Spleen (tissue), 11 donors: Measurements from ENCODE around the gene HACD4. TPM values are rescaled to one million over a fixed set of nuclear protein-coding genes. Genes with fewer than 3 reads are reported as not detected.
A peak's percentile ranks its signal among the peaks of the same experiment; 100 is the strongest.

Experiments used
- DNase-seq: peaks from one replicate; pipeline ENCODE4 v3.0.0-alpha.2; 2020
- H3K27ac ChIP-seq, 8 donors: fragments of 200-600 bp; sonication (generic) in 7 of 8; 1 replicate in 4 of 8; 2 replicates in 4 of 8; pipeline versions ENCODE4 v1.5.0 to v1.8.0; 2016 to 2021; ENCODE audit warnings: inconsistent platforms in 4 of 8, mild to moderate bottlenecking in 4 of 8, moderate library complexity in 1 of 8
- H3K27me3 ChIP-seq, 7 donors: fragments of 200-600 bp; sonication (generic) in 6 of 7; replicated peaks in 1 of 7; 1 replicate in 4 of 7; 2 replicates in 3 of 7; pipeline versions ENCODE4 v1.5.0 to v1.8.0; 2016 to 2021; ENCODE audit warnings: inconsistent platforms in 3 of 7, mild to moderate bottlenecking in 1 of 7
- H3K36me3 ChIP-seq, 6 donors: fragments of 200-600 bp; sonication (generic) in 5 of 6; 1 replicate in 4 of 6; 2 replicates in 2 of 6; pipeline versions ENCODE4 v1.5.0 to v1.8.0; 2016 to 2021; ENCODE audit warnings: inconsistent platforms in 2 of 6
- H3K4me1 ChIP-seq, 6 donors: fragments of 200-600 bp; sonication (generic) in 5 of 6; 1 replicate in 3 of 6; 2 replicates in 3 of 6; pipeline versions ENCODE4 v1.5.0 to v1.8.0; 2016 to 2021; ENCODE audit warnings: inconsistent platforms in 3 of 6
- H3K4me3 ChIP-seq, 8 donors: fragments of 200-600 bp; sonication (generic) in 7 of 8; 1 replicate in 4 of 8; 2 replicates in 4 of 8; pipeline versions ENCODE4 v1.5.0 to v1.8.0; 2016 to 2021; ENCODE audit warnings: inconsistent platforms in 4 of 8, mild to moderate bottlenecking in 4 of 8, moderate library complexity in 2 of 8
- H3K9me3 ChIP-seq, 8 donors: fragments of 200-600 bp; sonication (generic) in 7 of 8; 1 replicate in 4 of 8; 2 replicates in 4 of 8; pipeline versions ENCODE4 v1.5.0 to v1.8.0; 2016 to 2021; ENCODE audit warnings: inconsistent platforms in 4 of 8
- CTCF ChIP-seq, 11 experiments: fragments of 200-600 bp in 7 of 11; fragments of 450-650 bp in 4 of 11; sonication (generic) in 4 of 11; IDR thresholded peaks in 8 of 11; conservative IDR thresholded peaks in 3 of 11; 1 replicate in 7 of 11; 2 replicates in 4 of 11; pipeline versions ENCODE4 v1.4.0 to v1.8.0; 2016 to 2021; ENCODE audit warnings: antibody characterized with exemption in 11 of 11, inconsistent platforms in 4 of 11, mild to moderate bottlenecking in 1 of 11
- POLR2A ChIP-seq, 3 donors: fragments of 450-650 bp; IDR thresholded peaks; one replicate each; pipeline ENCODE4 v1.5.1; 2017; ENCODE audit warnings: antibody characterized with exemption in 3 of 3, mild to moderate bottlenecking in 1 of 3
- POLR2AphosphoS5 ChIP-seq, 3 donors: sonication (generic); formaldehyde crosslinking; IDR thresholded peaks; one replicate each; pipeline ENCODE4 v1.5.1; 2017; ENCODE audit warnings: antibody characterized with exemption in 3 of 3
- WGBS, 5 donors: extraction: QIAGEN DNeasy Blood & Tissue Kit in 3 of 5; methylation state at CpG; one replicate each; pipeline versions ENCODE4 v1.1.5 to v1.1.7; 2013 to 2018; 5-methylcytosine and 5-hydroxymethylcytosine counted together
- intact Hi-C: fragments of 100-400 bp; cut with DNase I; formaldehyde crosslinking; loops from one replicate; pipeline ENCODE4 v1.15.0; 2023; ENCODE audit warnings: low total_unique reads
- polyA plus RNA-seq, 3 donors: library from polyadenylated mRNA; stranded (reverse); fragments of 200-250 nt; gene quantifications; one replicate each; pipeline ENCODE4 v1.2.1, GENCODE V29; 2013
- total RNA-seq, 7 donors: library from RNA; depleted of rRNA in 3 of 7; stranded (reverse); fragments of >200 nt in 3 of 7; fragmentation: NEBNext Ultra II Directional in 4 of 7; extraction: Animal tissue kit (Norgen Biotek cat#: 25700) in 4 of 7; gene quantifications; one replicate each; pipeline versions ENCODE4 v1.1.0 to v1.2.1, GENCODE V29; 2016 to 2021
- donor health status: healthy with polysubstance abuse.
- donor health status: DM: no; HTN: no; CAD: no; lungs with moderate emphysema.
- donor health status: DM: no; HTN: no; CAD: no.
- donor health status: Bipolar disorder and iron deficiency.
- donor health status: healthy.
- donor health status: DM: no; HTN: no; CAD: no.
- donor health status: DM: yes; HTN: yes; CAD: no.

The HACD4 gene
- total and polyA plus RNA-seq, 10 donors = 1.6 to 18.0 (median 7.0) TPM

GRCh38 chr9:21077781-21078180, 46.3 kb upstream of the HACD4 start, which contains the start of gene IFNB1:
Gene IFNB1, minus strand, starts transcription at chr9:21077942. Its CDS starts 73 bp downstream, at chr9:21077869.
- TF ChIP-seq CTCF (IDR thresholded peaks at IDR 0.05 in 8 of 11, conservative IDR thresholded peaks at IDR 0.05 in 3 of 11) (no peak), POLR2A (IDR thresholded peaks at IDR 0.05) (no peak), POLR2AphosphoS5 (IDR thresholded peaks at IDR 0.05) (no peak)
- no peak within 1 kb of the TSS for H3K4me3 ChIP-seq
- H3K36me3 ChIP-seq = no peaks in the 10 kb centered on the region
- H3K9me3 ChIP-seq = no peaks in the 10 kb centered on the region
- DNase-seq = no peak
- 81 to 95% (median 83%) methylated on average over 3 of the region's 3 CpGs for WGBS, 5 donors
- H3K4me1 ChIP-seq = peaks cover 0 to 11% (median 4%) of the 10 kb centered on the region in 6 donors
- no peak within 1 kb of the TSS for H3K27ac ChIP-seq
- peaks cover 0 to 5% (median 0%) of the 10 kb centered on the region in 7 donors for H3K27me3 ChIP-seq
- intact Hi-C loops = no loop called here

- intact Hi-C loops = no loop called here
- Histone ChIP-seq H3K4me1 (peaks cover 0 to under 1% (median 0%) of the 10 kb centered on the region in 6 donors), H3K9me3 (no peaks in the 10 kb centered on the region), H3K36me3 (no peaks in the 10 kb centered on the region), H3K27me3 (peaks cover 0 to 5% (median 0%) of the 10 kb centered on the region in 7 donors), H3K27ac (no peak overlapping the region), H3K4me3 (no peak overlapping the region)
- TF ChIP-seq POLR2AphosphoS5 (IDR thresholded peaks at IDR 0.05) (no peak), POLR2A (IDR thresholded peaks at IDR 0.05) (no peak), CTCF (IDR thresholded peaks at IDR 0.05 in 8 of 11, conservative IDR thresholded peaks at IDR 0.05 in 3 of 11) (no peak)
- DNase-seq = no peak
- WGBS, 5 donors = 60 to 67% (median 62%) methylated on average over 3 of the region's 3 CpGs
These were observed 44.0 kb upstream of the HACD4 start for GRCh38 chr9:21075484-21075883.

GRCh38 chr9:21070906-21071305, 39.5 kb upstream of the HACD4 start:
- no peak overlapping the region for H3K27ac ChIP-seq
- no peaks in the 10 kb centered on the region for H3K9me3 ChIP-seq
- DNase-seq = no peak
- H3K4me1 ChIP-seq = peaks cover 0 to 6% (median 0%) of the 10 kb centered on the region in 6 donors
- no peaks in the 10 kb centered on the region for H3K36me3 ChIP-seq
- intact Hi-C loops = no loop called here
- H3K27me3 ChIP-seq = no peaks in the 10 kb centered on the region
- no peak overlapping the region for H3K4me3 ChIP-seq
- TF ChIP-seq CTCF (IDR thresholded peaks at IDR 0.05 in 8 of 11, conservative IDR thresholded peaks at IDR 0.05 in 3 of 11) (no peak), POLR2AphosphoS5 (IDR thresholded peaks at IDR 0.05) (no peak), POLR2A (IDR thresholded peaks at IDR 0.05) (no peak)

DNA sequence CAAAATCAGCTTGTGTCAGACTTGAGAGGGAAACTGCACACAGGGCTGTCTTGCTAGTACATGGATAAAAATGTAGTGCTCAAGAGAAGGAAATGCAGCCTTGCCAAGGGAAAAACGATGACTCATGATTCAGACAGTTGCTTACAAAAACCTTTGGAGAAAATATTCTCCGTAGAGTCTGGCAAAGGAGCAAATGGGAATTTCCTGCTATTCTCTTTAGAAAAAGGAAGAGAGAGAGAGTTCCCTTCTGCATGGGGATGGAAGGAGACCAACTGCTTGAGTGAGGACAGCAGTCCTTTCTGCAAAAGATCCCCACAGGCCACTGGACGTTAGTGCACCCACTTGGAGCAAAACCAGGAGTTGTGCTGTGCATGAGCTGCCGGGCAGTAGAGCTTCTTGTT, 38.7 kb upstream of the HACD4 start:
- intact Hi-C loops = no loop called here
- H3K36me3 ChIP-seq = no peaks in the 10 kb centered on the region
- H3K4me3 ChIP-seq = no peak overlapping the region
- no peaks in the 10 kb centered on the region for H3K27me3 ChIP-seq
- TF ChIP-seq CTCF (IDR thresholded peaks at IDR 0.05 in 8 of 11, conservative IDR thresholded peaks at IDR 0.05 in 3 of 11) (peak in 3 of 11 experiments; percentile 24 to 33 (median 28)), POLR2AphosphoS5 (IDR thresholded peaks at IDR 0.05) (no peak), POLR2A (IDR thresholded peaks at IDR 0.05) (no peak)
- peak overlapping the region in 2 of 8 donors; percentile 16 to 17 for H3K27ac ChIP-seq
- H3K9me3 ChIP-seq = no peaks in the 10 kb centered on the region
- no peak for DNase-seq
- peaks cover 0 to 6% (median 0%) of the 10 kb centered on the region in 6 donors for H3K4me1 ChIP-seq
- 14 to 34% (median 26%) methylated on average over 4 of the region's 4 CpGs for WGBS, 5 donors
